NOMO-1 treated with dmso at 0.1 percent for 144 hours (cell line): ENCODE results near the gene TMEM204.
A peak's percentile ranks its signal among the peaks of the same experiment; 100 is the strongest.

ENCODE experiments used
- DNase-seq: peaks from one replicate; lab custom pipeline; 2025; ENCODE audit not compliant: unreplicated experiment; lab: John Stamatoyannopoulos, UW

TMEM204 gene

DNA sequence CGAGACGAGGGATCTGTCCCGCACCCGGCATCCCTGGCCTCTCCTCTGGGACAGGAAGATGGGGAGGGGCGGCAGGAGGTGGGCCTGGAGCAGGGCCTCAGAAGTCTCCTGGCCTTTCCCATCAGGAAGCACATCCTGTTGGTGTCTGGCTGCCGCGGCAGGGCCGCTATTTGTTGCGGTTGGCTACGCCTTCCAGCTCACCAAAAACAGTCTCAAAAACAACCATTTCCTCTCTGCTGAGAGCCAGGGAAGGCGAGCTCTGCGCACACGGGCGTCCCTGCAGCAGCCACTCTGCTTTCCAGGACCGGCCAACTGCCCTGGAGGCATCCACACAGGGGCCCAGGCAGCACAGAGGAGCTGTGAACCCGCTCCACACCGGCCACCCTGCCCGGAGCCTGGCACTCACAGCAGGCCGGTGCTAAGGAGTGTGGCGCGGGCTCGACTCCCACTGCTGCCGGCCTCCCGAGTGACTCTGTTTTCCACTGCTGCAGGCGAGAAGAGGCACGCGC is at the start of gene TMEM204:
TSS of gene TMEM204 (plus strand) at position 224 of the 509 bp plus-strand sequence. CDS start 610 bp downstream, outside the sequence.
- no peak for DNase-seq

DNA sequence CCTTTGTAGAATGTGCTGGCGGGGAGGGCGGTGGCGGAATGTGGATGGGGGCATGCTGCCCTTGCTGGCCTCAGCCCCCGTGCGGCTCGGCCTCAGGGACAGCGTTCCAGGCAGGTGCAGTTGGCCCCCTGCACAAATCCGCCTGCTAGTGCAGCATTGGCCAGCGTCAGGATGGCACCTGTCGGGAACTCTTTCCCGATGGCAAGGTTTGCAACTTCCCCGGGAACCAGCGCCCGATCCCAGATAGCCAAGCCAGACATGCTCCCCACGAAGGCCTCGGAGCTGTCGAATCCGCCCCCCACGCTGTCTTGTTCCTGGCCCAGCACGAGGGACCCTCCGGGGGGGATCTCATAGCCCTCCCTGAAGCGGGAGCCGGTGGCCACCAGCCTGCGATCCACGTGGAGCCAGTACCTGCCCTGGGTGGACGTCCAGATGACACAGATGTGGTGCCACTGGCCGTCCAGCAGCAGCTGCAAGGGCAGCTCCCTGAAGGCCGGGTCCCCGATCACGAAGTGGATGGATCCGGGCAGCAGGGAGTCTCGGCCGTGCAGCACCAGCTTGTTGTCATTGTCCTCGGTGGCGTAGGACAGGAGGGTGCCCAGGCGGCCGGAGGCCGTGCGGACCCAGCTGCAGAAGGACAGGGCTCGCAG is 47.5 kb upstream of the TMEM204 start:
- no peak for DNase-seq

DNA sequence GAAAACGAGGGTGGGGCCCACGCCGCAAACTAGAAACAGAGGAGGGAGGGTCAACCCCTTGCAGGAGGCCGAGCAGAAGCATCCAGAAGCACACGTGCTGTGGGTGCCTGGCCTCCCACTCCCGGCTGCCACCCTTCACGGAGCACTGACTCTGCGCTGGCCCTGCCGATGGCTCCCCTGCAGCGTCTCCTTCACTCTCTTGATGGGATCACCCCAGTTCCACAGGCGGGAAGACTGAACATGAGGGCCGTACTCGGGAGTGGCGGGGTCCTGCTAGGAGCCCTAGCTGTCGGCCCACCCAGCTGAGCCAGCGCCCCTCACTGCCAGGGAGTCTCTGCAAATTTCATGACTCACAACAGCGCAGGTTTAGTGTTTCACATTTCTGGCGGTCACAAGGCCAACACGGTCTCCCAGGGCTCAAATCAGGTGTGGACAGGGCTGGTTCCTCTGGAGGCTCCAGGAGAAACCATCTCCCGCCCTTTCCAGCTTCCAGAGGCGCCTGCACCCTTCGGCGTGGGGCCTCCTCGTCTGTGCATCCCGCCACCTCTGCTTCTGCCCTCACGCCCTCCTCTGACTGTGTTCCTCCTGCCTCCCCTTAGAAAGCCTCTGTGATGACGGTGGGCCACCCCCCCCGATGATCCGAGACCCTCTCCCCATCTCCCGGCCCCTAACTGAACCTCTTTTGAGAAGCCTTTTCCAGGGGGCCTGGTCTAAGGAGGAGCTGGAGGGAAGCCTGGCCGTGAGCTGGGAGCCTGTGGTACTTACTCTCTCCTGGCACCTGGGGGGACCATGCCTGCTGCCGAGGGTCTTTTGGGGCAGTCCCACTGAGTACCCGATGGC is 46.7 kb upstream of the TMEM204 start:
- DNase-seq = no peak

DNA sequence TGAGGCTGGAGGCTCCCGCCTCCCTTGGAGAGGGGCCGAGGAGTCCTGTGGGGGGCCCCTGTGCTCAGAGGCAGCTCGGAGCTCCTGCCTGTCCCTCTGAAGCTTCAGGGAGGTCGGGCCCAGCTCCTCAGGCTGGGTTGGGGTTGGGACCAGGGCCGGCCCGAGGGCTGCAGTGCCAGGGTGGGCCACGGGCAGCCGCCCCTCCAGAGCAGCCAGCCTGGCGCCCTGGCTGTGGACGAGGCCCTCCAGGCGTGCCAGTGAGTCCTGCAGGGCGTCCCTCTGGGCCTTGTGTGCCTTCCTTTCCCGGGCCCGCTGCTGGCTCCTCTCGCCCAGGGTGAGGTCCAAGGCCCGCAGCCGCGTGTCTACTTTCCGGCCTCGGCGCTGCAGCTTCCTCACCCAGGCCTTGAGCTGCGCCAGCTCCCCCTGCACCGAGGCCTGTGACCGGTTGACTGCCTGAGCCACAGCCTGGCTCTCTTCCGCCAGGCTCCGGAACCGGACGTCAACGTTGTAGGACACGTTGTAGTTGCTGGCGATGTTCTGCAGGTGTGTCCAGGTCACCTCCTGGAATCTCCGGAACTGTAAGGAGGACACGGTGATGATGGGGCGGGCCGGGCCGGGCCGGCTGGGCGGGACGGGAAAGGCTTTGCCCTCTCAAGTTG is 45.9 kb upstream of the TMEM204 start:
- no peak for DNase-seq

DNA sequence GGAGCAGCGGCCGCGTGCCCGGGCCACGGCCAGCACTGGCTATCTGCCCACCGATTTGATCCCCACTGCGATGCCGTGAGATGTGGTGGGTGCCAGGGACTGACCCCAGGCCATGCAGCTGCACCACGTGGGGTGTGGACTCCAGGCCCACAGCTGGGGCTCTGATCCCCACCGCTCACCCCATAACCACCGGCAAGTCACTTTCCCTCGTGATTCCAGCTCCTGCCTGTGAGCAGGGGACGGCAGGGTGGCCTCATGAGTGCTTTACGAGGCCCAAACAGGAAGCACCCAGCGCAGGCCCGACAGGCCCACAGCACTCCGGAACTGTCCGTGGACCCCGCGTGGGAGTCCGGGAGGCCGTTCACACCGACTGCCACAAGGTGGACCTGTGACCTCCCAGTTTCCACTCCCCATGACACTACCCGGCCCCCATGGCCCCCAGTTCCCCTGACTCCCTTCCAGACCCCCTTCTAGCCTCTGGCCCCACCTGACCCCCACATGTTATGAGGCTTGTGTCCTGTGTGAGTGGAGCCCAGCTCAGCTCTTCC is 45.3 kb upstream of the TMEM204 start:
- no peak for DNase-seq

DNA sequence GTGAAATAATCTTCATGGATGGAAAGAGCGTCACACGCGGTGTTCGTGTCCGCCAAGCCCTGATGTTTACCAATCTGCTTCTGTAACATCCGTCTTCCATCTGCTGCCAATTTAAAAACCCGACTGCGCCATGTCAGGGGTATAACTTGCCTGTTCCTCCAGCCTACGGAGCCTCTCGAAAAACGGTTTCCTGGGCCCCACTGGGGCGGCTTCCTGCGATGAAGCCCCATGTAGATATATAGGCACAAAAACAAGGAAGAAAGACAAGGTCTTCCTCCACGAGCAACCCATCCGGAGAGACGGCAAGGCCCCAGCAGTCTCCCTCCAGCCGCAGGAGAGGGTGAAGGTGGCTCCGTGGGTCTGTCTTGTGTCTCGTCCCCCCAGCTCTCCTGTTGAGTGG is 44.8 kb upstream of the TMEM204 start, which contains the start of gene PTX4:
TSS of gene PTX4 (minus strand) at position 326 of the 400 bp plus-strand sequence. CDS start at position 291, 35 bp downstream.
- no peak for DNase-seq

DNA sequence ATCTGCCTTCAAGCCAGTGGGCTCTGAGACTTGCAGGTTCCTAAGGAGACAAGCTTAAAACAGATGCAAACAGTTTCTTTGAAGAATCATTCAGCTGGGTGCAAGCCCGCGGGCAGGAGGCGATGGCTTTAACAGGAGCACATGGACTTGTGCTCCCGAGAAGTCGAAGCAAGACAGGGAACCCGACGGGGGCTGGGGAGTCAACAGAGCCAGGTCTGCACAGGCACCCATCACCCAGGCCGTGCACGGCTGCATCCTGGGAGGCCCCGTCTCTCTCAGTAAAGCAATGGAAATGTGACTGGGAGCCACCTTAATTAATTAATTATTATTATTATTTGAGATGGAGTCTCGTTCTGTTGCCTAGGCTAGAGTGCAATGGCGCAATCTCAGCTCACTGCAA is 44.4 kb upstream of the TMEM204 start:
- DNase-seq = no peak

DNA sequence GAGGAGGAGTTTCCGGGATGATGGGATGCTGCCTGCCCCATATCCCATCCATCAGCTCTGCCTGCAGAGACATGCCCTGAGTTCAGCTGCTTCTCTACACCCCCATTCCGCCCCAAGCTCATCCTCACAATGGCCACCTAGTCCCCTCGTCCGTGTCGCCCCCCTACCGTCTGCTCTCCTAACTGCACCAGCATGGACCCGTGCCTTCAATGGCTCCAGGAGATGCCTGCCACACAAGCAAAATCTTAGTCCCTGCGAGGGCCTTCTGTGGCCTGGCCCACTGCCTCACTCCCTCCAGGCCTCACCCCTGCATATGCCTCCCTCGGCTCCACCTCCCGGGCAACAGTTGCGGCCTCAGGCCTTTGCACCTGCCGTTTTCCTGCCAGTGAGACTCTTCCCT is 42.1 kb upstream of the TMEM204 start:
- DNase-seq = no peak

DNA sequence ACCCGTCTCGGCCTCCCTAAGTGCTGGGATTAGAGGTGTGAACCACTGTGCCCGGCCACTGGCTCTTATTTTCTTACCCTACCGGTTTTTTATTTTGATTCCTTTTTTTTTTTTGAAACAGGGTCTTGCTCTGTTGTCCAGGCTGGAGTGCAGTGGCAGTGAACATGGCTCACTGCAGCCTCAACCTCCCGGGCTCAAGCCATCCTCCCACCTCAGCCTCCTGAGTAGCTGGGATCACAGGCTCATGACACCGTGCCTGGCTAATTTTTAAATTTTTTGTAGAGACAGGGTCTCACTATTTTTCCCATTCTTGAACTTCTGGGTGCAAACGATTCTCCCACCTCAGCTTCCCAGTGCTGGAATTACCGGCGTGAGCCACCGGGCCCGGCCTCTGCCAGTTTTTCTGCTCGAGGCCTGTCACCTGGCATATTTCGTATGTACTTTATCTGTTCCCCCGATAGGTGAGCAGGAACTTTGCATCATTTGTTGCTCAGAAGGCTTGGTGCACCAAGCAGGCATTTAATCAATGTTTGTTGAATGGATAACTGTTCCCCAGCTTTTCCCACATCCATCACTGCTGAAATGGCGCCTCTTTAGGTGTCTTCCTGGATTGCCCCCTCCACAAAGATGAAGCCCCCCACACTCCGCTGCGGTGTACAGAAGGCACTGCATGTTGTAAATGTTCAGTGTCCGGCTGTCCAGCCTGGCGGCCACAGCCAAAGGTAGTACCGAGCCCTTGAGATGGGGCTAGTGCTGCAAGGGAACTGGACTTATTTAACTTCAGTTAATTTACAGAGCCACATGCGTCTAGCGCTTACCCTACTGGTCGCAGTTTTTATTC is 41.2 kb upstream of the TMEM204 start:
- DNase-seq = no peak

DNA sequence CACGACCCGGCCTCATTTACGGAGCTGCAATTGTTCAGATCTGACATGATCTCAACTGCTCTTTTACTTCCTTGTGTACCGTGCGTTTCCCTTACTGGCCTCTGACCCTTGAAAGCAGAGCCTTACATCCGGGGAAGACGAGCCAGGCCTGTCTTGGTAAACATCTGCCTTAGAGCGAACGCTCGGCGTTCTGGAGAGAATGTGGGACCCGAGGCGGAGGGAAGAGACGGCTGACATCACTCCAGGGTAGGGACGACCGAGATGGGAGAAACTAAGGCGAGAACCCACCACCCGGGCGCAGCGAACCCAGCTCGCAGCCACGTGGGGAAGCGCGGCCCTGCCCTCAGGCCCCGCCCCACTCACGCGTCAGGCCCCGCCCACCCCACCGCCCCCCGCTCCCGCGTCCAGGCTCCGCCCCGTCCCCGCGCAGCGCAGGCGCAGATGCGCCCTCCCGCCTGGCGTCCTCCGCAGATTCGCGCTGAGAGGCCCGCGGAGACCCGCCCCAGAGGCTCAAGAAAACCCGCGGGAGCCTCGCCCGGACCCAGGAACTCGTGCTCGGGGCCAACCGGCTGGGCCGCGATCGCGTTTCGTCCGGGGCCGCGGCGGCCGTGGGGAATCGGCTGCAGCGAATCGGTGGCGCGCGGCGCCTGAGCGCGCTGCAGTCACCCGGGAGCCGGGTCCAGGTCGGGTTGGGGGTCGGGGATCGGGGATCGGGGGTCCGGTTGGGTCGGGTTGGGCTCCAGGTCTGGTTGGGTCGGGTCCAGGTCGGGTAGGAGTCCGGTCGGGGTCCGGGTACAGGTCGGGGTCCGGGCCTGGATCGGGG is 40.3 kb upstream of the TMEM204 start, which contains the start of gene TELO2:
TSS of gene TELO2 (plus strand) at position 438 of the 823 bp plus-strand sequence. CDS start 922 bp downstream, outside the sequence.
- peak; percentile 67 for DNase-seq

DNA sequence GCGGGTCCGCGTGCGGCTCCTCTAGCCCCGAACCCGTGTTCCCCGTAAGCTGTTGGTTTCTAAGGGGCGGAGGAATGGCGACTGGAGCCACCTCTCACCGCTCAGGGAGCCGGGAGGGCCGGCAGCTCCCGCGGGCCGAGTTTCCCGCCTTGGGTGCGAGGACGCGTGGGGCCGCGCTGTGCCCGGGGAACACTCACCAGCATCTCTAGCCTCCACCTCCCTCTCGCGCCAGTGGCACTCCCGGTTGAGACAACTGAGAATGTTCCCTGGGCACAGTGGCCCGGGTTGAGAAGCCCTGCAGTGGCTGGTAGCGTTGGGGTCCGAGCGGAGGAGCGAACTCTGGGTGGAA is 39.7 kb upstream of the TMEM204 start:
- no peak for DNase-seq

DNA sequence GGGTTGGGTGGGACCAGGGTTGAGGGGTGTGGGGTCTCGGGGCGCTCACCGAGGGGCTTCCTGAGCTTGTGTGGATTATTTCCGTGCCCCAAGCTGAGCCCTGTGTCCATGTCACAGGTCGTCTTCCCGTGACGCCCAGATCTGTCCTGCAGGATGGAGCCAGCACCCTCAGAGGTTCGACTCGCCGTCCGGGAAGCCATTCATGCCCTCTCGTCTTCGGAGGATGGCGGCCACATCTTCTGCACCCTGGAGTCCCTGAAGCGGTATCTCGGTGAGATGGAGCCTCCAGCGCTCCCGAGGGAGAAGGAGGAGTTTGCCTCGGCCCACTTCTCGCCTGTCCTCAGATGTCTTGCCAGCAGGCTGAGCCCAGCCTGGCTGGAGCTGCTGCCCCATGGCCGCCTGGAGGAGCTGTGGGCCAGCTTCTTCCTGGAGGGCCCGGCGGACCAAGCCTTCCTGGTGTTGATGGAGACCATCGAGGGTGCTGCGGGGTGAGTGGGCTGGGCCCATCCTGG is 39.3 kb upstream of the TMEM204 start:
- DNase-seq = no peak

DNA sequence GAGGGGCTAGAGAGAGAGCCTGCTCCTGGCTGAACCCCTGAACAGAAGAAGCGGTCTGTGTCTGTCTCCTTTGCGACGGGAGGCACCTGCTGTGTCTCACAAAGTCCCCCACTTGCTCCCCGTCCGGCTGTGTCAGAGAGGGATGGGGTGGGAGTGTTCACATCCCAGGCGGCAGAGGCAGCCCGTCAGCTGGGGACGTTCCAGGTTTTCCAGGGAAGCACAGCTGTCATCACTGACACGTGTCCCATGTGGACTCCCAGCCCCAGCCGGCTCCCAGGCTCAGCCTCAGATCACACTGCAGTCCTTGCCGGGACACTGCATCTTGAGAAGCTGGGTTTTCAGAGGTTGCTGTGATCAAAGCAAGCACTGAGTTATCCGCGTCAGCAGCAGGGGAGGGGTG is 38.8 kb upstream of the TMEM204 start:
- no peak for DNase-seq

DNA sequence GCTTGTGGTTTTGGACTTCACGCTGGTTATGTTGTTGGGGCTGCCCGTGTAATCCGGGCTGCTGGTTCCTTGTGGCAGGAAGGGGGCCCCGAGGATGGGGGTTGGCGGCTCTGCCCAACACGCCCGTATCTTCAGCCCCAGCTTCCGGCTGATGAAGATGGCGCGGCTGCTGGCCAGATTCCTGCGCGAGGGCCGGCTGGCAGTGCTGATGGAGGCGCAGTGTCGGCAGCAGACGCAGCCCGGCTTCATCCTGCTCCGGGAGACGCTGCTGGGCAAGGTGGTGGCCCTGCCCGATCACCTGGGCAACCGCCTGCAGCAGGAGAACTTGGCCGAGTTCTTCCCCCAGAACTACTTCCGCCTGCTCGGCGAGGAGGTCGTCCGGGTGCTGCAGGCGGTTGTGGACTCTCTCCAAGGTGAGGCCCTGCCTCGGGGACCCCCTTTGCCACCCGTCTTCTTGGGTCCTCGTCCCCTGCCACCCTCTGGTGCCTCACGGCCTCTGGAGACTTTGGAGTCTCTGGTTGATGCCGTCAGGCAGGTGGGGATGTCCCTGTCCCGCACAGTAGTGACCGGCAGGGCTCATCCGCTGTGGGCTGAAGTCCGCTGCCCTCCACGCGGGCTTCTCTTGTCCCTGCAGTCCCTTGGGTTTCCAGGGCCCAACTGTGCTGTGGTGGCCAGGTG is 38.1 kb upstream of the TMEM204 start:
- no peak for DNase-seq

DNA sequence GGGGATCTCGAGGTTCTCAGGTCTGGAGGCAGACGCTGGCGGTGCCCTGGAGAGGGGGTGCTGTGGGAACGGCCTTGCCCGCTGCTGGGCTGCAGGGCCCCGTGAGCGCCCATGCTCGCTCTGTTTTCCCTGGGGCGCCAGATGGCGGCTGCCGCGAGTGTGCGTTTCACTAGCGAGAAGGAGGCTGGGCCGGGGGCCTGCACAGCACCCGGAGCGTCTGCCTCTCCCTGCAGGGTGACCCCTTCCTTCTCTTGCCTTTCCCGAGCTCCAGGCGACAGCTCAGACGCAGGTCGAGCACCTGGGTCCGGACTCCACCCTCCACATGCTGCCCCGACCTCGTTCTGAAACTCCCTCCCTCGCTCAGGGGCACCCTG is 37.6 kb upstream of the TMEM204 start:
- DNase-seq = no peak

DNA sequence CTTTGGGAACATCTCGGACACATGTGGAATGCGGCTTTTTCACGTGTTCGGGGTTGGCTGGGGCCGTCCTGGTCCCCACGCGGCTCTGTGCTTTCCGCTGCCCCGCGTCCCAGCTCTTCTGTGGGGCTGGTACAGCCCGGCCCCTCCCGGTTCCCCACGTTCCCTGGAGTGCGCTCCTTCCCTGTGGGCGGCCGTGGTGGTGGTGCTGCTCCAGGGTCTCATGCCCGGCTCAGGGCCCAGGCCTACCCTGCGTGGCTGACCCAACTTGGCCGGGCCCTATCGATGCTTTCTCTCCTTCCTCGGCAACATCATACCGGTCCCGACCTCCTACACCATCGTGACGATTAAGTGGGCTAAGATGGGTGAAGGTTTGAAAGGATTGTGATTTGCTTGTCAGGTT is 37.0 kb upstream of the TMEM204 start:
- no peak for DNase-seq

DNA sequence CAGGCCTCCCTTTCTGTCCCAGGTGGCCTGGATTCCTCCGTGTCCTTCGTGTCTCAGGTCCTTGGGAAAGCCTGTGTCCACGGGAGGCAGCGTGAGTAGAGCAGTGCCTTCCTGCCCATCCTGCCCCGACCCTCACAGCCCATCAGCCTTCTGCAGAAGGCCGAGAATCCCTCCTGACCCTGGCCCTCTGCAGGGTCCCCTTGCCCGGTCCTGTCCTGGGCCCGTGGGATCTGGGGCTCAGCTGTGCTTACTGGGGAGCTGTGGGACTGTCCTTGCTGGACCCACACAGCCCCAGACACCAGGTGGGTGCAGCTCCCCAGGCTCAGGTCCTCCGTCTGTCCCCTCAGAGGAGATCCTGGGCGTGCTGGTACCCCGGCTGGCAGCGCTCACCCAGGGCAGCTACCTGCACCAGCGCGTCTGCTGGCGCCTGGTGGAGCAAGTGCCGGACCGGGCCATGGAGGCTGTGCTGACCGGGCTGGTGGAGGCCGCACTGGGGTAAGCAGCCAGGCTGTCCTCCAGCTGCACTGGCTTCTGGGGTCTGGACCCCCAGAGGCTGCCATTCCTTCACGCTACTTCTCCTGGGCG is 36.4 kb upstream of the TMEM204 start:
- no peak for DNase-seq

DNA sequence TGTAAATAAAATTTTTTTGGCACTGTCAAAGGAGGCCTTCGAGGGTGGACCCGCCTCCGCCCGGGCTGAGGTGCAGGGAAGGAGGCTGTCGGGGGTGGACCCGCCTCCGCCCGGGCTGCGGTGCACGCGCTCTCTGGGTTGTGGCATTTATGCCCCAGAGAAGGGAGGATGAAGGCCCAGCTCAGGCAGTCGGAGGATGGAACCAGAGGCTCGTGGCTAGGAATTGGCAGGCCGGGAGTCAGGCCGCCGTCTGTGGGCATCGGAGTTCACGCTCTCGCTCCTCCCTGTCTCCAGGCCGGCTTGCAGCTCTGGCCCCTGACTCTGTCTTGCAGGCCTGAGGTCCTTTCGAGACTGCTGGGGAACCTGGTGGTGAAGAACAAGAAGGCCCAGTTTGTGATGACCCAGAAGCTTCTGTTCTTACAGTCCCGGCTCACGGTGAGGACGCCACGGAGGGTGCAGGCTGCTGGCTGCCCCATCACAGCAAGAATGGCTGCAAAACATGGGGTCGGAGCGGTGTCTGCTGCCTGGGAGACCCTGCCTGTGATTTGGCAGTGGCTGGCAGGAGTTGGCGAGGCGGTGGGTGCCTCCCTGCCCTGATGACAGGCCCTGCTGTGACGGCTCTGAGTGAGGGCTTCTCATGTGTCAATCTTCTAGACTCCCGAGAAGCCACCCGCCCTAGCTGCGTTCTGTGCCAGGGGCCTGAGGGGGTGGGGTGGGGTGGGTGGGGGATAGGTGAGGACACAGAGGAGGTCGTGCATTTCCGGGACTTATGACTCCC is 34.4 kb upstream of the TMEM204 start:
- DNase-seq = no peak
